PC-3 (cell line): Measurements from ENCODE around the gene SDHAF1.

ENCODE experiments used
- CTCF ChIP-seq: fragments of 300-600 bp; sonication (generic); conservative IDR thresholded peaks from 2 replicates; pipeline ENCODE4 v1.5.1; 2017; ENCODE audit warnings: antibody characterized with exemption, low read depth, mild to moderate bottlenecking, low read length
- EZH2phosphoT487 ChIP-seq: fragments of 300-600 bp; sonication (generic); IDR thresholded peaks from 2 replicates; pipeline ENCODE4 v1.6.1; 2018; ENCODE audit warnings: mild to moderate bottlenecking, antibody characterized with exemption, low read length, borderline replicate concordance

GRCh38 chr19:35987571-35987896 is 7.5 kb upstream of the SDHAF1 start:
- TF ChIP-seq CTCF (no peak), EZH2phosphoT487 (no peak)
